Amniotic stem cell (primary cell): ENCODE data around the gene SIMC1.

Experiments
- DNase-seq: peaks from one replicate; lab custom pipeline; 2025; lab: John Stamatoyannopoulos, UW

SIMC1 gene

DNA sequence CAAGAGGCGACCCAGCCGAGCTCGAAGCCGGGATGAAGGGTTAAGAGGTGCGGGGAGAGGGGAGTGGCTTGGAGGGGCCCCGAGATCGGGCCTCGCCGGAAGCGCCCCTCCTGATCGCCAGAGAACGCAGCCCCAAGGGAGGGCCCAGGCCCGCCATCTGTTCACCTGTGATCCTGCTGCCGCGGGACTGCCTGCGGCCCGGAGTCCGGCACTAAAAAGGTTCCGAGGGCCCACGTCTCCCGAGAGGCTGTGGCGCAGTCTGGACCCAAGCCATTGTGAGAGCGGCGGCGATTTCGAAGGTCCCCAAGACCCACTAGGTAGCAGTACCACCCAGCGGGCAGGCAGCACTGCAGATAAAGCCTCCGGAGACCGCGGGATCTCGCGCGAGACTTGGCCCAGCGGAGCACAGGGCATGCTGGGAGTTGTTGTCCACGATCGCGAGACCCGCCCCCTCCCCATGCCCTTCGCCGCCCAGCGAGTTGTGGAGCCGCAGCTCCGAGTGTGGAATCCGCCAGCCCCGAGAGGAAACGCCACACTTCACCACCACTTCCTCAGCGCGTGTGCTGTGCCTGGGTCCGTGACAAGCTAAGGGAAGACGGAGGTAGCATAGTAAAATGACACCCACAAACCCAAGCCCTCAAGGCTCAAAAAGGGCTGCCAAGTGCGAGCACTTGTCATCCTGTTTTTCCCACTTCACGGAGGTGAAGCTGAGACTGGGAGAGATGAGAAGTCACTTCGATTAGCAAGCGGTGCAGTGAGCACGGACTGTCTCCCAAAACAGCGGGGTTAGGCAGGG is 123.4 kb downstream of the SIMC1 start, which contains the start of gene KIAA1191:
Gene KIAA1191 (minus strand): TSS at position 328 of the 796 bp plus-strand sequence. CDS start 2,256 bp downstream, outside the sequence.
- peak; percentile 83 for DNase-seq

DNA sequence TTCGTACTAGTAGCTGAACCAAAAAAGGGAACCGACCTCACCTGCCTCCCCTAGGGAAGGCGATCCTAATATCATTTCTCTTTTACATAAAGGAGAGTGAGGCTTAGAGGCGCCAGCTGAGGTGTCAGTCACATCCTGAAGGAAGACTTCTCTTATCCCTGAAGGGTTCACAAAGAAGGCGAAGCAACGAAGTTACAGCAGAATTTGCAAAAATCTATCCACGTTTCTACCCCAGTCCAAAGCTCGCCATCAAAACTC is 123.9 kb downstream of the SIMC1 start:
- no peak for DNase-seq

GRCh38 chr5:176364765-176365350 is 126.6 kb downstream of the SIMC1 start:
- no peak for DNase-seq

GRCh38 chr5:176365351-176366231 is 127.4 kb downstream of the SIMC1 start, which contains the start of gene ARL10:
Gene ARL10, plus strand, starts transcription at chr5:176365487. Its CDS starts 77 bp downstream, at chr5:176365564.
- DNase-seq, result no peak

- no peak for DNase-seq
Measured at GRCh38 chr5:176366232-176366894, 128.1 kb downstream of the SIMC1 start.

DNA sequence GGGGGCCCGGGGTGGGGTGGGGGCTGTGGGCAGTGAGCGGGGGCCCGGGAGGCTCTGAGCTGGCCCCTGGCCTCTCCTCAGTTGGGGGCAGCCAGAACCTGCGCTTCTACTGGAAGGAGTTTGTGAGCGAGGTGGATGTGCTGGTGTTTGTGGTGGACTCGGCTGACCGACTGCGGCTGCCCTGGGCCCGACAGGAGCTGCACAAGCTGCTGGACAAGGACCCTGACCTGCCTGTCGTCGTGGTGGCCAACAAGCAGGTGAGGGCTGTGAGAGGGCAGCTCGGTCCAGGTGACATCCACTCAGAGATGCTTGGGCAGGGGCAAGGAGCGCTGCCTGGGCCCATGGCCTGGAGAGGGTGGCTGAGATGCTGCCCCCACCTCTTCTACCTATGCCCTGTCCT is 130.5 kb downstream of the SIMC1 start:
- no peak for DNase-seq

DNA sequence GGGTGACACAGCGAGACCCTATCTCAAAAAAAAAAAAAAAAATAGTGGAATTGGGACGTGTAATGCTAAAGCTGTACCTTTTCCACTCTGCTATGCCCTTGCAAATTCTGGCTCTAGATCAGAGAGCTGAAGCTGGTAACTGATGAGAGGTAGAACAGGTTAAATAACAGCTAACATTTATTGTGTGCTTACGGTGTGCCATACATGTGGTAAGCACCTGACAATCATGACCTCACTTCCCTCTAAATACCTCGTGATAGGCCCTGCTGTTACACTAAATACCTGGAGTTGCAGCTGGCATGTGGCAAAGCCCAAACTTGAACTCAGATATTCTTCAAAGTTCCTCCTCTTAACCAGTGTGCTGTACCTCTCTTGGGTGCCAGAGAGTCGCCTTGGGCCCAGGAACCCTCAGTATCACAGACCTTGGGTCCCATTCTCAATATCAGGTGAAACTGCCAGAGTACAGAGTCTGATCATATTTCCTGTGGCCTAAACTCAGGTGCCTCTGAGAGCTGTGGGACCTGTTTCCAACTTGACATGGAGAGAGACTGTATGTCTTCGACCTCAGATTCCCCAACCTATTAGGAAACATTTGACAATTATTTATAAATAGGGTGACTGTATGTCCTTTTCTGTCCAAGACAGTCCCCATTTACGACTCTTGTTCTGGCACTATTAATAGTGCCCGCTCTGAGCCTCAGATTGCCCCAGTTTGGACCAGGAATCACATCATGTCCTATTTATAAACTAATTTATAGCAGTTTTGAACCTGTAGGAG is 131.9 kb downstream of the SIMC1 start:
- no peak for DNase-seq

- DNase-seq, result no peak
Measured at GRCh38 chr5:176371621-176372539, 133.7 kb downstream of the SIMC1 start.

GRCh38 chr5:176373100-176373818 is 135.0 kb downstream of the SIMC1 start:
- DNase-seq, result no peak

GRCh38 chr5:176379881-176380280 is 141.7 kb downstream of the SIMC1 start:
- DNase-seq, result no peak

DNA sequence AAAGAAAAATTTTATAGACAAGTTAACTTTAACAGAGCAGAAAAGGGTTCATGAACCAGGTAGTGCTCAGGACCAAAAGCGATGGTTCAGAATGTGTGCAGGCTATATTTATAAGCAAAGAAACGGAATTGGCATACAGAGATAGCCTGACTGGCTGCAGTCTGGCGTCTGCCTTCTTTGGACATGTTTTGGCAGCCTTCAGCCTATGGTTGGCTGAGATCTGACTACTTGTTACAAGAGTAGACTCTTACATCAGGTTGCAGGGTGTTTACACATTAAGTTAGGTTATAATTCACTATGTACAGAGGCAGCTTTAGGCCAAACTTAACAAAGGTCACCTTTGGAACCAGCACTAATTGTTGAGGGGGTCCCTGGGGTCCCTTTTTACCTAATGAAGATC is 143.2 kb downstream of the SIMC1 start:
- no peak for DNase-seq

DNA sequence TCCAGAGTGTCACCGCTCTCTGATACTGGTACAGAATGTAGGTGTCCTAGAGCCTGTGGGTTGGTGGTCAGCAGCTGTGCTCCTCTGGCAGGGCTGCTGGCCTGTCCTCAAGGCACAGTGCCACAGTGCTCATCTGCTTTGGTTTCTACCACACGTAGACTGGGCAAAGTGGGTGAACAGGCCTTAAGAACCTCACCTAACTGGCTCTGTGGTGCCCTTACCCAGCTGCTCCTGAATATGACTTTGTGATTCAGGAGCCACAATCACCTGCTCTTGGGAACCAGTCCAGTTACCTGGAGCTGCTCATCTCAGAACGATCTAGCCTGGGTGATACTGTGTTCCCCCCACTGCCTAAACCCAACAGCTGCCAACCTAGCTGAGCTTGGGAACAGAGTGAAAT is 143.8 kb downstream of the SIMC1 start:
- DNase-seq, result no peak

DNA sequence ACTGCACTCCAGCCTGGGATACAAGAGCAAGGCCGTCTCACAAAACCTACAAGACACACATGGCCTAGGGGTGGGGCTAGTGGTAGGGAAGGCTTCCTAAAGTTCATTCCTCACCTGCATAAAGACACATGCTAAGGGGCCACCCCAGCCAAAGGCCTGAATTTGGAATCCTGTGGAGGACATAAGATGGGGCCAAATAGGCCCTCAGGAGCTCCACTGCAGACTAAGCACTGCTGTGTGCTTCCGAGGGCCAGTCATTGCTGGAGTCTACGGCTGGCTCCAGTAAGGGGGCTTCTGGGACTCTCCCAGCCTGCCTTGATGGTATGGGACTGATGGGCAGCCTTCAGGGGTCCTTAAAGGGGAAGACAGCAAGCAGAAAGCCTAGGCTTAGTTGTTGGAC is 144.5 kb downstream of the SIMC1 start:
- DNase-seq, result no peak

- no peak for DNase-seq
Measured at GRCh38 chr5:176383248-176383905, 145.2 kb downstream of the SIMC1 start.

GRCh38 chr5:176383961-176384360 is 145.7 kb downstream of the SIMC1 start:
- no peak for DNase-seq

- no peak for DNase-seq
Measured at GRCh38 chr5:176384366-176384930, 146.2 kb downstream of the SIMC1 start.

DNA sequence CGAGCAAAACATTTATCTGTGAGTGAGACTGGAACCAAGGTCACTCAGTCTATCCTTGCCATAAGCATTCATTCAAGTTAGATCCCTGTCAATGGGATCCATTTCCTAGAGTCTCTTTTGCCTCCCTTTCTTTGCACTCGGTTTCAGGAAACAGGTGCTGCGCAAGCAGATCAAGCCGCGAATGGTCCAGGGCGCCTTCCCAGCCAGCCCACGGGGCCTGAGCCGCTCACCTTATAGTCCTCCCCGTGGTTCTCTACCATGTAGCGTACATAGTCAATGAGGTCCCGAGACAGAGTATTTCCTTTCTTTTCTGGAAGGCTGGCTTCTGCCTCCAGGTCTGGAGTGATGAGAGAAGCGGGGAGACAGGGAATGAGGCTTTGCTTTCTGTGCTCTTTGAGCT is 146.8 kb downstream of the SIMC1 start:
- DNase-seq, result no peak

- no peak for DNase-seq
Measured at GRCh38 chr5:176386491-176386890, 148.3 kb downstream of the SIMC1 start.
